OCI-LY7 (cell line): ENCODE data around the gene CKLF.

Experiments
- CTCF ChIP-seq: fragments of 200-600 bp; sonication (generic); conservative IDR thresholded peaks from 2 replicates; pipeline ENCODE4 v1.5.1; 2014; ENCODE audit warnings: mild to moderate bottlenecking, antibody characterized with exemption, low read length, moderate library complexity, mixed read lengths
- EZH2phosphoT487 ChIP-seq: fragments of 200-600 bp; sonication (generic); IDR thresholded peaks from 2 replicates; pipeline ENCODE4 v1.6.1; 2018; ENCODE audit warnings: low read depth, borderline replicate concordance, mild to moderate bottlenecking, mixed run types, antibody characterized with exemption, low read length, moderate library complexity, mixed read lengths

GRCh38 chr16:66553223-66553622 lies 847 bp downstream of the CKLF start:
- TF ChIP-seq EZH2phosphoT487 (no peak), CTCF (no peak)
